MCF 10A (cell line): ENCODE results near the gene SNAI1. TPM values are rescaled to one million over a fixed set of nuclear protein-coding genes. Genes with fewer than 3 reads are reported as not detected.
A peak's percentile ranks its signal among the peaks of the same experiment; 100 is the strongest.

Experiments used
- BruUV-seq: library from RNA; stranded (reverse); fragments of 400-500 nt; replicated peaks from 2 replicates; lab custom pipeline; 2021; lab: Mats Ljungman, UMichigan
- CTCF ChIA-PET: fragments of 300-600 bp; sonication (Branson Sonifier 250); formaldehyde crosslinking; extraction: SDS; loops from one replicate; lab custom pipeline; 2021; ENCODE audit warnings: antibody characterized with exemption, inconsistent platforms; lab: Yijun Ruan, JAX
- POLR2A ChIA-PET: fragments of 300-600, 350-650 bp; sonication (Branson Sonifier 250); formaldehyde crosslinking; extraction: SDS; loops from one replicate; lab custom pipeline; 2020; ENCODE audit warnings: antibody characterized with exemption, inconsistent platforms; lab: Yijun Ruan, JAX
- DNase-seq: peaks from one replicate; pipeline ENCODE4 v3.0.0-alpha.2; 2018; ENCODE audit not compliant: unreplicated experiment
- H3K27ac Mint-ChIP-seq: one replicate; pipeline ENCODE4 v1.8.0; 2022; ENCODE audit warnings: mild to moderate bottlenecking, low read depth, mixed read lengths; ENCODE audit not compliant: unreplicated experiment
- H3K27me3 Mint-ChIP-seq: one replicate; pipeline ENCODE4 v1.8.0; 2022; ENCODE audit warnings: mixed read lengths; ENCODE audit not compliant: insufficient read depth, unreplicated experiment
- H3K36me3 Mint-ChIP-seq: one replicate; pipeline ENCODE4 v1.8.0; 2022; ENCODE audit warnings: mild to moderate bottlenecking, moderate library complexity, mixed read lengths; ENCODE audit not compliant: insufficient read depth, unreplicated experiment
- H3K4me1 Mint-ChIP-seq: one replicate; pipeline ENCODE4 v1.8.0; 2022; ENCODE audit warnings: mixed read lengths; ENCODE audit not compliant: insufficient read depth, unreplicated experiment
- H3K4me3 Mint-ChIP-seq: one replicate; pipeline ENCODE4 v1.8.0; 2022; ENCODE audit warnings: mild to moderate bottlenecking, moderate library complexity, mixed read lengths; ENCODE audit not compliant: unreplicated experiment
- H3K9me3 Mint-ChIP-seq: one replicate; pipeline ENCODE4 v1.8.0; 2022; ENCODE audit warnings: mixed read lengths; ENCODE audit not compliant: unreplicated experiment
- CTCF ChIP-seq: fragments of 200-600 bp; IDR thresholded peaks from one replicate; pipeline ENCODE4 v1.8.0; 2022; ENCODE audit warnings: antibody characterized with exemption, mild to moderate bottlenecking; ENCODE audit not compliant: unreplicated experiment
- intact Hi-C: fragments of 100-400 bp; cut with micrococcal nuclease; formaldehyde crosslinking; loops from 2 replicates; pipeline ENCODE4 v1.14.1; 2022
- total RNA-seq: library from RNA; stranded (reverse); gene quantifications from 2 replicates; pipeline ENCODE4 v1.2.3, GENCODE V29; 2022

The SNAI1 gene
- total RNA-seq, 1 experiment from 2014 or later, result 0.23 TPM

DNA sequence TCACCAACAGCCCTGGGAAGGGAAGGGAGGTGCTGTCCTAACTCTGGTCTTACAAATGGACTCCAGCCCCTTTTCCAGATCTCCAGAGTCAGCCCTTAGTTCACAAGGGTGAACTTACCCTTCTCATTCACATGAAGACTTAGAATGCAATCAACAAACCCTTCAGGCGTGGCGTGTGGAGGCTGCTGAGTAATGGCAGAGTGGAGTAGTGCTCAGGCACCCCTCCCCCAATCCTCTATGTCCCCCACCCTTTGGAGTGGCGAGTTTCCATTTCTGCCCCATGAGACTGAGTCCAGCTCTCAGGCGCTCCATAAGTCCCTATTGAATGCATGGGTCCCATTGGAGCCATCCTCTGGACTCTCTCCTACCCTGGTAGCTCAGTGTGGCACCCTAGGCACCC lies 3.3 kb downstream of the SNAI1 start:
- H3K27me3 Mint-ChIP-seq, result peaks cover 12% of the 10 kb centered on the region
- H3K36me3 Mint-ChIP-seq, result no peaks in the 10 kb centered on the region
- H3K4me1 Mint-ChIP-seq, result peaks cover 10% of the 10 kb centered on the region
- POLR2A ChIA-PET, result interaction anchor here (0.9 kb wide), 1 partner anchor 98 kb away, joined by 4 read pairs; no protein-coding TSS in a partner anchor
- no peak overlapping the region for H3K27ac Mint-ChIP-seq
- BruUV-seq, result no TSS peak
- H3K9me3 Mint-ChIP-seq, result no peaks in the 10 kb centered on the region
- TF ChIP-seq CTCF, result no peak
- DNase-seq, result no peak
- CTCF ChIA-PET, result interaction anchor here (0.7 to 9.4 kb wide), 5 partner anchors 8 to 167 kb away, joined by 3 to 78 read pairs (median 4); no protein-coding TSS in a partner anchor
- intact Hi-C loops, result no loop called here
- H3K4me3 Mint-ChIP-seq, result no peak overlapping the region

DNA sequence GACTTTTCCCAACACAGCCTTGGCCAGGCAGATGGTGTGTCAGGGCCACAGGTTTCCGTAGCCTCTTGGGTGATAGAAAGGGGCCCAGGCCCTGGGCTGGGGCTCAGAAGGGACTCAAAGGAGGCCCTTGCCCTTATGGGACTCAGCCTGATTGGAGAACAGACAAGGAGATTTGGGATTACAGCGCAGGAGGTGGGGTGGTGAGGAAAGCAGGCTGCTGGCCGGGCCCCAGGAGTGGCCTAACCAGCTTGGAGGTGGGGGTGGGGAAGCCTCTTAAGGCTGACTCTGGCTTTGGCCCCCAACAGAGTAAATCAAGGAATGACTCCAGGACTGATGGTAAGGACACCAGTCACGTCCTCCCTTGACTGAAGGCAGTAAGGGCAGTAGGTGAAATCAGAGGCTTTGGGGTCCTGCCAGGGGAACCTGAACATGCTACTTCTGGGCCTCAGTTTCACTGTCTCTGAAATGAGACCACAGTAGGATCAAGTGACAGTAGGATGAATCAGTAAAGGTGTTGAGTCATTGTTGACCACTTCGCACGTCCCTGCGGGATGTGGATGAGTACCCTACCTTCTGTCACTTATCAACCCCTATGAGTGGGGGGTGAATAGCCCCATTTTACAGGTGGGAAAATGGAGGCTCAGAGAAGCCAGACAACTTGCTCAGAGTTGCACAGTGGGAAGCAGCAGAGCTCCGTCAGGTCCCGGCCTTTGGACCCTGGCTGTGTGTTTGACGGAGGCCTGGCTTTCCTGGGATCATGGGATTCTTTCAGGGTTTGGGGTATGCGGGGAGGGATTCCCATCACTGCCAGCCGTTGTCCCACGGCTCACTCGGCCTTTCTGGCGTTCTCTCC lies 4.5 kb downstream of the SNAI1 start:
- no peak for DNase-seq
- Mint-ChIP-seq H3K4me3 (no peak overlapping the region), H3K36me3 (no peaks in the 10 kb centered on the region), H3K27ac (no peak overlapping the region), H3K9me3 (no peaks in the 10 kb centered on the region), H3K4me1 (peaks cover 5% of the 10 kb centered on the region), H3K27me3 (peaks cover under 1% of the 10 kb centered on the region)
- no TSS peak for BruUV-seq
- ChIA-PET POLR2A (interaction anchor here (0.9 kb wide), 2 partner anchors 73 to 97 kb away, joined by 3 to 4 read pairs; no protein-coding TSS in a partner anchor), CTCF (interaction anchor here (0.6 to 9.4 kb wide), 5 partner anchors 8 to 182 kb away, joined by 3 to 78 read pairs (median 7); no protein-coding TSS in a partner anchor)
- intact Hi-C loops, result no loop called here
- TF ChIP-seq CTCF, result no peak

DNA sequence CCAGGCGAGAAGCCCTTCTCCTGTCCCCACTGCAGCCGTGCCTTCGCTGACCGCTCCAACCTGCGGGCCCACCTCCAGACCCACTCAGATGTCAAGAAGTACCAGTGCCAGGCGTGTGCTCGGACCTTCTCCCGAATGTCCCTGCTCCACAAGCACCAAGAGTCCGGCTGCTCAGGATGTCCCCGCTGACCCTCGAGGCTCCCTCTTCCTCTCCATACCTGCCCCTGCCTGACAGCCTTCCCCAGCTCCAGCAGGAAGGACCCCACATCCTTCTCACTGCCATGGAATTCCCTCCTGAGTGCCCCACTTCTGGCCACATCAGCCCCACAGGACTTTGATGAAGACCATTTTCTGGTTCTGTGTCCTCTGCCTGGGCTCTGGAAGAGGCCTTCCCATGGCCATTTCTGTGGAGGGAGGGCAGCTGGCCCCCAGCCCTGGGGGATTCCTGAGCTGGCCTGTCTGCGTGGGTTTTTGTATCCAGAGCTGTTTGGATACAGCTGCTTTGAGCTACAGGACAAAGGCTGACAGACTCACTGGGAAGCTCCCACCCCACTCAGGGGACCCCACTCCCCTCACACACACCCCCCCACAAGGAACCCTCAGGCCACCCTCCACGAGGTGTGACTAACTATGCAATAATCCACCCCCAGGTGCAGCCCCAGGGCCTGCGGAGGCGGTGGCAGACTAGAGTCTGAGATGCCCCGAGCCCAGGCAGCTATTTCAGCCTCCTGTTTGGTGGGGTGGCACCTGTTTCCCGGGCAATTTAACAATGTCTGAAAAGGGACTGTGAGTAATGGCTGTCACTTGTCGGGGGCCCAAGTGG lies 5.3 kb downstream of the SNAI1 start:
- H3K9me3 Mint-ChIP-seq, result no peaks in the 10 kb centered on the region
- no peak for DNase-seq
- intact Hi-C loops, result no loop called here
- TF ChIP-seq CTCF, result no peak
- BruUV-seq, result no TSS peak
- no peaks in the 10 kb centered on the region for H3K27me3 Mint-ChIP-seq
- ChIA-PET CTCF (interaction anchor here (0.6 to 9.4 kb wide), 6 partner anchors 9 to 97 kb away, joined by 3 to 78 read pairs (median 3); no protein-coding TSS in a partner anchor), POLR2A (interaction anchor here (0.9 kb wide), 1 partner anchor 73 kb away, joined by 3 read pairs; no protein-coding TSS in a partner anchor)
- H3K27ac Mint-ChIP-seq, result peak overlapping the region; percentile 37
- no peaks in the 10 kb centered on the region for H3K36me3 Mint-ChIP-seq
- H3K4me3 Mint-ChIP-seq, result no peak overlapping the region
- peaks cover 4% of the 10 kb centered on the region for H3K4me1 Mint-ChIP-seq
